Brain pericyte (primary cell): ENCODE data around the gene CLCN7.

Experiments
- DNase-seq: peaks from one replicate; pipeline ENCODE4 v3.0.0-alpha.2; 2012; ENCODE audit warnings: low read depth, low spot score

Gene CLCN7

DNA sequence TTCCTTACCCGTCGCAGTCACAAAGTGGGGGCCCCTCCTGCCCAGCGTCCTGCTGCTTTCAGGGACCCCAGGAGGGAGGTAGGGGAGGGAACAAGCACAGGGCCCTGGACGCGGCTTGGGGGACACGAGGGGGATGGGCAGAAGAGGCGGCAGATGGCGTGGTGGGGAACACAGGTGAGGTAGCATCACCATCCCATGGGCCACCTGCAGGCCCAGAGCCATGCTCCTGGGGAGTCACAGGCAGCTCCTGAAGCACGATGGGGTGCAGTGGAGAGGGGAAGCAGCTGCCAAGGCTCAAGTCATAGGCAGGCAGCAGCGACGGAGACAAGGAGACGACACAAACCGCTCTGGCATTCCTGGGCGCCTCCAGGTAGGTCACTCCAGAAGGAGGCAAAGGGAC, 71.1 kb downstream of the CLCN7 start:
- no peak for DNase-seq

DNA sequence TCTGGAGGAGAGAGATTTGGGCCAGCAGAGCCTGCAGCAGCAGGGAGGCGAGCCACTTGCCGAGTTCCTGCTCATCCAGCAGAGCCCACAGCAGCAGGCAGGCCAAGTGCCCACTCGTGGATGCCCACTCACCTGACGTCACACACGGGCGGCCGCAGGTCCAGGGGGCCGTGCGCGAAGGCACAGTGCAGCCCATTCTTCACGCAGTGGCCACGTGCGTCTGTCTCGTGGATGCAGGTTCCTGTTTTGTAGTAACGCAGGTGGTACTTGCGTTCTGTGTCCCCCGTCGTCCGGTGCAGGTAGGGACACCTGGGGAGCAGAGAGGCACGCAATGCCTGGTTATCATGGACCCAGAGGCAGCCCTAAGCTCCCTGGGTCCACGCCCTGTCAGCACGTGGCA, 71.8 kb downstream of the CLCN7 start:
- no peak for DNase-seq

GRCh38 chr16:1401758-1402154, 73.1 kb downstream of the CLCN7 start:
- DNase-seq: no peak

GRCh38 chr16:1401061-1401757, 73.6 kb downstream of the CLCN7 start:
- no peak for DNase-seq

DNA sequence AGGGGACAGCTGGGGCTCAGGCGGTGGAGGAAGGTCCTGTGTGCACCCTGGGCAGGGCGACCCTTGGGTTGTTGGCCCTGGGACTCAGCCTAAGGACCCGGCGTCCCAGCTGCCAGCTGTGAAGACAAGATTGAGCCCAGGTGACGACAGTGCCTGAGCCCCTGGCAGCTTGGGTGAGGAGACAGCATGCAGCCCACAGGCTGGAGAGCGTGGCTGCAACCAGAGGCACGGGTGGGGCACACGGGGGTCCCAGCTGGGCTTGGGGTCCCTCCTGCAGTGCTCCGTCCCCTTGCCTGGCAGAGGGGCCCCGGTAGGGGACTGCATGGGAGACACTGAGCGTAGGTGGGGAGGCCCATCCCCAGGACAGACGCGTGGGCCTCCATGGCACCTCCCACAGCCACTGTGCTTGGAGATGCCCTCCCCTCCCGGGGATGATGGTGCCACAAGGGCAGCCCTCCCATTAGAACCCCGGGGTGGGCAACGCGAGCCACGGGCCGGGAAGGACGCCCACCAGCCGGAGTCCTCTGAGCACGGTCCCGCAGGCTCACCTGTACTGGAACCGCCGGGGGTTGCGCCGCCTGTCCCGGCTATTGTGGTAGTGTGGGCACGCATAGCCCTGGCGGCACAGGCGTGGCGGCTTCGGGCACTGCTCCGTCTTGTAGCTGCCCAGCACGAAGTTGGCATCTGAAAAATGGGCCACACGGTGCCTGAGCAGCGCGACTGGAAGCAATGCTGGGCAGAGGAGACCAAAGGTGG, 75.8 kb downstream of the CLCN7 start:
- DNase-seq: no peak

DNA sequence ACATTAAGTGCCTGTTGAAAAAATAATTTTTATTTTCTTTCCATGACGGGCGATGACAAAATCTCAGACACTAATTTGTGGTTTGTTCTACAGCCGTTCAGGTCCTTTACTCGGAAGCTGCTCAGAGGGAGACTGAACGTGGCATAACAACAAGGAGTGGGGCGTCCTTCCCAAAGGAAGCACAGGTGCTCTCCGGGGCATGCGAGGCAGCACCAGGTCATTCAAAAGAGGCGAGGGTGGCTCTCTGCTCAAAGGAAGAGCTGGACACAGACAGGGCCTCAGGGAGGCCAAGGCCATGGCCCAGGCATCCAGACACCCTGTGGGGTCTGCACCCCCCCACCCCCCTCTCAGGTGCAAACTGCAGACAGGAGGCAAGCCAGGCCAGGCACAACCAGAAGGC, 76.5 kb downstream of the CLCN7 start:
- DNase-seq: no peak

DNA sequence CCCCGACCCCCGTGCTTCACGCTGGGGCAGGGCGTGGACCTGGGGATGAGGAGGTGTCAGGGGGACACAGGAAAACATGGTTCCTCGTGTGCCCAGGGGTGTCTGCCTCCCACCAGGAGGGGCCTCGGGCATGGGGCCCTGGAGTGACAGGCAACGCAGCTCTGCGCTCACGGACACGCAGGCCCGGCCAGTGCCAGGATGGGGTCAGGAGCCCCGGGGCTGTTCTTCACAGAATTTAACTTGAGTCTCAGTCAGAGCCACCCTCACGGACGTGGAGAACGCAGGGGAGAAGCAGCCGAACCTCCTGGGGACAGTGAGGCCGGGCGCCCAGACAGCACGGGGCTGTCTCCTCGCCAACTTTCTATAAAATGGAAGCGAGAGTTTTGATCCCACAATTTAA, 77.0 kb downstream of the CLCN7 start:
- no peak for DNase-seq

- DNase-seq: no peak
Measured at GRCh38 chr16:1395444-1396031, 79.3 kb downstream of the CLCN7 start.
